Lower leg skin (tissue), 3 donors: ENCODE results near the gene ZPLD1.

ENCODE experiments used
- CTCF ChIP-seq, 3 donors: fragments of 450-650 bp; IDR thresholded peaks; one replicate each; pipeline ENCODE4 v1.5.1; 2016; ENCODE audit warnings: antibody characterized with exemption in 3 of 3, mild to moderate bottlenecking in 3 of 3, moderate library complexity in 2 of 3
- POLR2A ChIP-seq, 2 donors: fragments of 450-650 bp; IDR thresholded peaks; one replicate each; pipeline ENCODE4 v1.6.1; 2016 to 2017; ENCODE audit warnings: antibody characterized with exemption in 2 of 2, mild to moderate bottlenecking in 1 of 2, moderate library complexity in 1 of 2

DNA sequence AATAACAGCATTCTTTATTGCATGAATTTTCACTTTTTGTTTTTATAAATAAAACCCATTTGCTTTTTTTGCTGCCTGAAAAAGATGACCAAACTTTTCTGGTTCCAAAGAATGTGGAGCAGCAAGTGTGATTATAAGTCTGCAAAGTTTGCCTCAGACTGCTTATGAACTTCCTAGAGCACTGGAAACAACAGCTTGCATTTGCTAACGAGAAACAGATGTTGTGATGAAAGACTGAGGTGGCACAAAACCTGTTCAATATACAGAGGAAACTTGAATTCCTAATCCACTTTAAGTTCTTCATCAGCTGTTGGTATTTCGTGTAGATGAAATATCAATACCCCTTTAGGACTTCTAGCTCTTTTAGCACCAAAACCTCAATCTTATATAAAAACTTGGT, 9.3 kb downstream of the ZPLD1 start:
- TF ChIP-seq CTCF (IDR thresholded peaks at IDR 0.05) = no peak
- no peak for TF ChIP-seq POLR2A (IDR thresholded peaks at IDR 0.05)
